ENCODE data around the gene LGALS8. TPM values are rescaled to one million over a fixed set of nuclear protein-coding genes. Genes with fewer than 3 reads are reported as not detected.

Gene LGALS8
- total and polyA plus RNA-seq, 2 of the 4 experiments (the other 2 are of a cell fraction) = 41.3 to 57.7 TPM

DNA sequence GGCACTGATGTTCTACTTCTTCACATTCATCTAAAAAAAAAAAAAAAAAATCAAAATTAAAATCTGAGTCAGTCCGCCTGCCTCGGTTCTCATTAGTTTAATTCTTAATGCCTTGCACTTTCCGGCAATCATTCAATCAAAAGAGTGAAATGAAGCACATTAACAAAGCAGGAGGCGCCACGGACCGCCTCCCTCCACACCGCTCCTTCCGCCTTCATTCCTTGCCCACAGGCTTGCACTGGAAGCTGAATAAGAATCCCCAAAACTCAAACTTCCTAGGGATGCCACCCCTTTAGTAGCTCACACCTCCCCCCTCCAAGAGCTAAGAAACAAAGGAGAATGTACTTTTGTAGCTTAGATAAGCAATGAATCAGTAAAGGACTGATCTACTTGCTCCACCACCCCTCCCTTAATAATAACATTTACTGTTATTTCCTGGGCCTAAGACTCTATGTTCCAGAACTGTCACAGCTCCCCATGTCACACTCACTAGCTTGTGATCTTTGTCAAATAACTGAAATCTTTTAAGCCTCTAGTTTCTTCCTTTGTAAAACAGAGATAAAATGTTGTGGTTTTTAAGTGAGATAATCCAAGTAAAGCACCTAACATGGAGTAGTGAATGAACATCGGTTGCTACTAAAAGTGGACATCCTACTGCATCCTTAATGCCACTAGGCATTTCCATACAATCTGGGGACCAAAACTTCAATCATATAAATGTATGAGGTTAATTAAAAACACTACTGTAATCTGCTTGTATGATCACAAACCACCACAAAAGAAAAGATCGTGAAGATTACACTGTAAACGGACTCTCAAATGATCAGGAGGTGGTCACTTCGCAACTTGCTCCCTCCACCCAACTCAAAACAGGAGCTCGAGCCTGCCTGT is 27.4 kb downstream of the LGALS8 start:
- ChIA-PET CTCF (interaction anchor here (1.5 kb wide), 1 partner anchor 446 kb away, joined by 3 read pairs; no protein-coding TSS in a partner anchor), POLR2A (ENCODE audit: unreplicated experiment) (no interaction called here)
- Histone ChIP-seq H2BK5ac (ENCODE audit: low read depth, low read length, poor library complexity, severe bottlenecking) (no peak overlapping the region), H3K14ac (replicated peaks; ENCODE audit: low read depth, low read length) (no peak overlapping the region), H2BK120ac (ENCODE audit: low read depth, low read length) (no peak overlapping the region), H2AK5ac (ENCODE audit: low read depth, low read length) (no peak overlapping the region), H3K18ac (ENCODE audit: low read depth, low read length) (no peak overlapping the region), H3K56ac (ENCODE audit: extremely low read depth, insufficient read depth, low read length) (no peak overlapping the region), H4K8ac (ENCODE audit: low read depth in 2 of 2, low read length in 2 of 2) (no peak overlapping the region), H2BK15ac (ENCODE audit: low read depth, low read length) (no peak overlapping the region), H3K4ac (ENCODE audit: low read depth, low read length) (no peak overlapping the region), H2AFZ (replicated peaks; ENCODE audit: low read length, poor library complexity) (no peak overlapping the region), H4K91ac (ENCODE audit: insufficient read depth, low read depth, low read length) (no peak overlapping the region), H3K4me2 (ENCODE audit: low read depth, low read length) (no peak overlapping the region), H3K23ac (ENCODE audit: low read depth, low read length) (no peak overlapping the region), H3K9me3 (ENCODE audit: control insufficient read depth, insufficient read depth, low read length) (no peaks in the 10 kb centered on the region), H3K4me3 (ENCODE audit: insufficient read depth, low read depth, low read length) (no peak overlapping the region), H3K27me3 (ENCODE audit: control insufficient read depth, insufficient read depth, low read length) (no peaks in the 10 kb centered on the region), H3K9me1 (ENCODE audit: insufficient read depth, low read length) (no peaks in the 10 kb centered on the region), H2BK20ac (ENCODE audit: low read depth, low read length) (no peak overlapping the region), H4K20me1 (ENCODE audit: insufficient read depth, low read length) (no peaks in the 10 kb centered on the region), H3K27ac (ENCODE audit: insufficient read depth, low read length) (no peak overlapping the region), H3K79me1 (ENCODE audit: low read depth in 1 of 2, low read length in 2 of 2) (peaks cover 0 to 3% of the 10 kb centered on the region in 2 experiments; a peak in 1 of 4 replicates), H4K5ac (ENCODE audit: low read depth, low read length) (no peak overlapping the region), H3K36me3 (ENCODE audit: control insufficient read depth, insufficient read depth, low read length) (peaks cover 49% of the 10 kb centered on the region), H3K9ac (ENCODE audit: low read depth, low read length) (no peak overlapping the region), H2AK9ac (replicated peaks; ENCODE audit: low read depth, low read length, poor library complexity) (no peak overlapping the region), H3K4me1 (ENCODE audit: control insufficient read depth, insufficient read depth, low read length) (peaks cover 2% of the 10 kb centered on the region)
- 100% methylated on average over 1 of the region's 13 CpGs; no CpG with 5 or more reads in 1 of the 2 experiments for WGBS, 2 experiments (ENCODE audit: extremely low coverage in 2 of 2, insufficient read length in 1 of 2)
- in situ Hi-C loops (cut with MboI; ENCODE audit: low sequenced_read_pairs) = no loop called here
- no TSS peak for BruUV-seq (replicated peaks)
- ATAC-seq (ENCODE audit: low read depth) (no peak), DNase-seq (no peak)
- intact Hi-C loops (cut with micrococcal nuclease) = loop anchor here (5.0 kb wide), 1 partner anchor 36 kb away; no protein-coding TSS in a partner anchor
- TF ChIP-seq POLR2A (IDR thresholded peaks at IDR 0.05; ENCODE audit: low read depth, low read length) (no peak), SMC3 (IDR thresholded peaks at IDR 0.05; ENCODE audit: low read depth, low read length) (no peak), MAZ (IDR thresholded peaks at IDR 0.05; ENCODE audit: borderline replicate concordance, low read depth, low read length) (no peak), CHD1 (IDR thresholded peaks at IDR 0.05; ENCODE audit: low read depth, low read length) (no peak), MXI1 (IDR thresholded peaks at IDR 0.05; ENCODE audit: borderline replicate concordance, low read depth, low read length) (no peak), MAFK (IDR thresholded peaks at IDR 0.05; ENCODE audit: low read depth, low read length) (no peak), BHLHE40 (IDR thresholded peaks at IDR 0.05; ENCODE audit: low read depth, low read length) (no peak), RCOR1 (IDR thresholded peaks at IDR 0.05; ENCODE audit: insufficient replicate concordance, low read length) (no peak), FOS (IDR thresholded peaks at IDR 0.05; ENCODE audit: low read depth, low read length) (no peak), RAD21 (IDR thresholded peaks at IDR 0.05; ENCODE audit: low read length) (no peak), CEBPB (IDR thresholded peaks at IDR 0.05; ENCODE audit: low read depth, low read length) (no peak), NFE2L2 (IDR thresholded peaks at IDR 0.05; ENCODE audit: low read depth, low read length) (no peak)
- TF ChIP-seq, protein P1, sequence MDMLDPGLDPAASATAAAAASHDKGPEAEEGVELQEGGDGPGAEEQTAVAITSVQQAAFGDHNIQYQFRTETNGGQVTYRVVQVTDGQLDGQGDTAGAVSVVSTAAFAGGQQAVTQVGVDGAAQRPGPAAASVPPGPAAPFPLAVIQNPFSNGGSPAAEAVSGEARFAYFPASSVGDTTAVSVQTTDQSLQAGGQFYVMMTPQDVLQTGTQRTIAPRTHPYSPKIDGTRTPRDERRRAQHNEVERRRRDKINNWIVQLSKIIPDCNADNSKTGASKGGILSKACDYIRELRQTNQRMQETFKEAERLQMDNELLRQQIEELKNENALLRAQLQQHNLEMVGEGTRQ (IDR thresholded peaks at IDR 0.05; ENCODE audit: low read depth, low read length) = no peak
- TF ChIP-seq, protein P2, sequence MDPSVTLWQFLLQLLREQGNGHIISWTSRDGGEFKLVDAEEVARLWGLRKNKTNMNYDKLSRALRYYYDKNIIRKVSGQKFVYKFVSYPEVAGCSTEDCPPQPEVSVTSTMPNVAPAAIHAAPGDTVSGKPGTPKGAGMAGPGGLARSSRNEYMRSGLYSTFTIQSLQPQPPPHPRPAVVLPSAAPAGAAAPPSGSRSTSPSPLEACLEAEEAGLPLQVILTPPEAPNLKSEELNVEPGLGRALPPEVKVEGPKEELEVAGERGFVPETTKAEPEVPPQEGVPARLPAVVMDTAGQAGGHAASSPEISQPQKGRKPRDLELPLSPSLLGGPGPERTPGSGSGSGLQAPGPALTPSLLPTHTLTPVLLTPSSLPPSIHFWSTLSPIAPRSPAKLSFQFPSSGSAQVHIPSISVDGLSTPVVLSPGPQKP (IDR thresholded peaks at IDR 0.05; ENCODE audit: borderline replicate concordance, low read depth, low read length) = no peak
- TF ChIP-seq, protein P3, sequence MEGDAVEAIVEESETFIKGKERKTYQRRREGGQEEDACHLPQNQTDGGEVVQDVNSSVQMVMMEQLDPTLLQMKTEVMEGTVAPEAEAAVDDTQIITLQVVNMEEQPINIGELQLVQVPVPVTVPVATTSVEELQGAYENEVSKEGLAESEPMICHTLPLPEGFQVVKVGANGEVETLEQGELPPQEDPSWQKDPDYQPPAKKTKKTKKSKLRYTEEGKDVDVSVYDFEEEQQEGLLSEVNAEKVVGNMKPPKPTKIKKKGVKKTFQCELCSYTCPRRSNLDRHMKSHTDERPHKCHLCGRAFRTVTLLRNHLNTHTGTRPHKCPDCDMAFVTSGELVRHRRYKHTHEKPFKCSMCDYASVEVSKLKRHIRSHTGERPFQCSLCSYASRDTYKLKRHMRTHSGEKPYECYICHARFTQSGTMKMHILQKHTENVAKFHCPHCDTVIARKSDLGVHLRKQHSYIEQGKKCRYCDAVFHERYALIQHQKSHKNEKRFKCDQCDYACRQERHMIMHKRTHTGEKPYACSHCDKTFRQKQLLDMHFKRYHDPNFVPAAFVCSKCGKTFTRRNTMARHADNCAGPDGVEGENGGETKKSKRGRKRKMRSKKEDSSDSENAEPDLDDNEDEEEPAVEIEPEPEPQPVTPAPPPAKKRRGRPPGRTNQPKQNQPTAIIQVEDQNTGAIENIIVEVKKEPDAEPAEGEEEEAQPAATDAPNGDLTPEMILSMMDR (conservative IDR thresholded peaks at IDR 0.05; ENCODE audit: low read depth, low read length) = no peak
- dilution Hi-C loops (cut with HindIII; ENCODE audit: low sequenced_read_pairs, unreplicated experiment) = no loop called here

All from IMR-90 (cell line).